ENCODE measurements around the gene TXNDC2. TPM values are rescaled to one million over a fixed set of nuclear protein-coding genes. Genes with fewer than 3 reads are reported as not detected.

Gene TXNDC2
- total RNA-seq, 4 donors from 2014 or later: 0.33 TPM; not detected in 3

- TF ChIP-seq, protein P1, sequence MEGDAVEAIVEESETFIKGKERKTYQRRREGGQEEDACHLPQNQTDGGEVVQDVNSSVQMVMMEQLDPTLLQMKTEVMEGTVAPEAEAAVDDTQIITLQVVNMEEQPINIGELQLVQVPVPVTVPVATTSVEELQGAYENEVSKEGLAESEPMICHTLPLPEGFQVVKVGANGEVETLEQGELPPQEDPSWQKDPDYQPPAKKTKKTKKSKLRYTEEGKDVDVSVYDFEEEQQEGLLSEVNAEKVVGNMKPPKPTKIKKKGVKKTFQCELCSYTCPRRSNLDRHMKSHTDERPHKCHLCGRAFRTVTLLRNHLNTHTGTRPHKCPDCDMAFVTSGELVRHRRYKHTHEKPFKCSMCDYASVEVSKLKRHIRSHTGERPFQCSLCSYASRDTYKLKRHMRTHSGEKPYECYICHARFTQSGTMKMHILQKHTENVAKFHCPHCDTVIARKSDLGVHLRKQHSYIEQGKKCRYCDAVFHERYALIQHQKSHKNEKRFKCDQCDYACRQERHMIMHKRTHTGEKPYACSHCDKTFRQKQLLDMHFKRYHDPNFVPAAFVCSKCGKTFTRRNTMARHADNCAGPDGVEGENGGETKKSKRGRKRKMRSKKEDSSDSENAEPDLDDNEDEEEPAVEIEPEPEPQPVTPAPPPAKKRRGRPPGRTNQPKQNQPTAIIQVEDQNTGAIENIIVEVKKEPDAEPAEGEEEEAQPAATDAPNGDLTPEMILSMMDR (IDR thresholded peaks at IDR 0.05; ENCODE audit: low read depth): no peak
Observed at GRCh38 chr18:9846162-9846925, 39.4 kb upstream of the TXNDC2 start.

DNA sequence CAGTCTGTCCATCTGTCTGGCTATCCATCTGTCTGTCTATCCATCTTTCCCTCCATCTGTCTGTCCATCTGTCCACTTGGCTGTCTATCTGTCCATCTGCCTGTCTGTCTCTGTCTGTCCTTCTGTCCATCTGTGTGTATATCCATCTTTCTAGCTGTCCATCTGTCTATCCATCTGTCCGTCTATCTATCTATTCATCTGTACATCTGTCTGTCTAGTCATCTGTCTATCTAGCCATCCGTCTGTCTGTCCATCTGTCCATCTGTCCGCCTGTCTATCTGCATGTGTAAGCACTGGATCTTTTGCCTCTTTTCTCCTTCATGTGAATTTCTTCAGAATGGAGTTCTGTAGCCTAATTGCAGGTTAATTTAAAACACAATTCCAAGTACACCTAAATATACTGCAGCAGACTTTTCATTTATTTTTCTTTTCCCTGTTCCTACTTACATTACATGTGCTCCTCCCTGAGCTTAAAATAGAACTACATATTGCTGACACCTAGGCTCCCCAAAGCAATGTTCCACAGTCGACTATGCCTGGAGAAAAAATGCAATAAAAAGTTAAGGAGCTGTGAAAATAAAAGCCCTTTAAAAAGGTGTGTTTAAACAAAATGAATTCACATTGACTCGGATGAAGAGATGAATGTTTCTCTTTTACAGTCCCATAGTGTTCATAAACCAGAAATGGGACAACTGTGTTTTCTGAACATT is 37.4 kb upstream of the TXNDC2 start:
- TF ChIP-seq, protein P1 (IDR thresholded peaks at IDR 0.05; ENCODE audit: low read depth): no peak

- TF ChIP-seq, protein P1 (IDR thresholded peaks at IDR 0.05; ENCODE audit: low read depth): no peak
Observed at GRCh38 chr18:9849407-9850283, 36.1 kb upstream of the TXNDC2 start.

DNA sequence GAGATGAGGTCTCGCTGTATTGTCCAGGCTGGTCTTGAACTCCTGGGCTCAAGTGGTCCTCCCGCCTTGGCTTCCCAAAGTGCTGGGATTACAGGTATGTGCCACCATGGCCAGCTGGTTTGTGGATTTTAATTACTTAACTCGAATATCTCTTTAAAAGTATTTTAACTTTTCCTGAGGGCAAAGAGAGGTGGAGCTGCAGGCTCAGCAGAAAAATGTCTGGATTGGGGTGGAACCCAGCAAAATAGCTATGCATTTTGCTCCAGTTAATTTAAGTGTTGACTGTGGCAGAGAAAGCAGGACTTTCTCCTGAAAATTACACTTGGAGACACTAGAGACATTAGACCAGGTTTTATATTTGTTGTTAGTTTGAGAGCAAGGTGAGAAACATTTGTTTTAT is 35.5 kb upstream of the TXNDC2 start:
- TF ChIP-seq, protein P1 (IDR thresholded peaks at IDR 0.05; ENCODE audit: low read depth): no peak

- TF ChIP-seq, protein P1 (IDR thresholded peaks at IDR 0.05; ENCODE audit: low read depth): no peak
Observed at GRCh38 chr18:9851511-9851910, 34.3 kb upstream of the TXNDC2 start.

DNA sequence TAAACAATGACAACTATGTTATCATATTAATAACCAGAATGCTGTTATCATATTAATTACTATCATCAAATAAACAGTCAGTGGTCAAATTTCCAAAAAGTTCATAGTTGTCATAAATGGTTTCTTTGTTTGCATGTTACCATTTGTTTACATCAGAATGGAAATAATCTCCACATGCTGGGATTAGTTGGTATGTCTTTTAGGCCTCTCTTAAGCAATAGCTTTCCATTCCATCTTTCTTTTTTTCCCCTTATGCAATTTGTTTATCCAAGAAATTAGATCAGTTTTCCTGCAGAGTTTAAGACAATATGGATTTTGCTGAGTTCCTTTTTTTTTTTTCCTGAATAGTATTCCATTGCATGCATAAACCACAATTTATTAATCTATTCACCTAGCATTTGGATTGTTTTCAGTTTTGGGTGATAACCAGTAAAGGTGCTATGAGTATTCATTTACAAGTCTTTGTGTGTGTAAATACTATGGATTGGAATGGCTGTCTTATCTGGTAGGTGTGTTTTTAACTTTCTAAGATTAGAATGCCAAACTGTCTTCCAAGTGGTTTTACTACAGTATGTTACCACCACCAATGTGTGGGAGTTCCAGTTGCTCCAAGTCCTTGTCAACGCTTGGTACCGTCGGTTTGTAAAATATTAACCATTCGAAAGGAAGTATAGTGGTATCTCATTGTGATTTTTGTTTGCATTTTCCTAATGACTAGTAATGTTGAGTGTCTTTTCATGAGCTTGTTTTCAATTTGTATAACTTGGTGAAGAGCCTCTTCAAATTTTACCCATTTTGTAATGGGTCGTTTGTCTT is 33.3 kb upstream of the TXNDC2 start:
- TF ChIP-seq, protein P1 (IDR thresholded peaks at IDR 0.05; ENCODE audit: low read depth): no peak

All from subcutaneous adipose tissue (tissue), 4 donors.